GM19467 (cell line): ENCODE measurements around the gene TMEM150B.
A peak's percentile ranks its signal among the peaks of the same experiment; 100 is the strongest.

Experiments used
- ATAC-seq: cut with Tn5 transposase; IDR thresholded peaks from one replicate; pipeline ENCODE4 v1.9.1; 2021; ENCODE audit warnings: mild to moderate bottlenecking, moderate library complexity; ENCODE audit not compliant: unreplicated experiment

Gene TMEM150B

DNA sequence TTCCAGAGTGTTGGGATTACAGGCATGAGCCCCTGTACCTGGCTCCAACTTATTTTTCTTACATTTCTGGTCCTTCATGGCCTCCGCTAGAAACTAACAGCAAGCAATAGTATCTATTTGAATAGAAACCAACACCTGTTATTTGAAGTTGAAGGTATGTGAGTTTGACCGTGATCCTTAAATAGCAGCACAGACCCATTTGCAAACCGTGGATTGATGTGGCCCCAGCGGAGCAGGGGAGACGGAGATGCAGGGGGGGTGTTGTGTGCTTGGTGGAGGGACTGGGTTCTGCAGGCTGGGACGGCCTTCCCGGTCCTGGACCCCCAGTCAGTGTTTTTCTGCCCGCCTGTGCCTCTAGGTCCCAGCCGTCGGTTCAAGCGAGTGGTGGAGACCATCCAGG lies 16.9 kb downstream of the TMEM150B start:
- ATAC-seq: no peak

DNA sequence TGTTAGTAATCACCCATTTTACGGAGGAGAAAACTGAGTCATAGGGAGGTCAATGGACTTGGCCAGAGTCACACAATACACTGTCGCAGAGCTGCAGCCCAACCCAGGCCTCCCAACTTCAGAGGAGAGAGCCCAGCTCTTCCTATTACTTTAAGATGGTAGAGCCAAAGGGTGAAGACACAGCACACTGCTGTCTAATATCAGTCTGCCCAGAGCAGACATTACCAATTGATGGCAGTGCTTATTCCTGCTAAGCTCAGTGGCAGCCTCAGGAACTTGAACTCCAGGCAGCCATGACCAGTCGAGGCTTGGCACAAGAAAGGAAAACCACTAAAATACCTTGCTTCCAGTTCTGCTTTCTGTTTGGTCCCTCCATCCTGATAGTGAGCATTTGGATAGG lies 18.4 kb downstream of the TMEM150B start:
- ATAC-seq: no peak

DNA sequence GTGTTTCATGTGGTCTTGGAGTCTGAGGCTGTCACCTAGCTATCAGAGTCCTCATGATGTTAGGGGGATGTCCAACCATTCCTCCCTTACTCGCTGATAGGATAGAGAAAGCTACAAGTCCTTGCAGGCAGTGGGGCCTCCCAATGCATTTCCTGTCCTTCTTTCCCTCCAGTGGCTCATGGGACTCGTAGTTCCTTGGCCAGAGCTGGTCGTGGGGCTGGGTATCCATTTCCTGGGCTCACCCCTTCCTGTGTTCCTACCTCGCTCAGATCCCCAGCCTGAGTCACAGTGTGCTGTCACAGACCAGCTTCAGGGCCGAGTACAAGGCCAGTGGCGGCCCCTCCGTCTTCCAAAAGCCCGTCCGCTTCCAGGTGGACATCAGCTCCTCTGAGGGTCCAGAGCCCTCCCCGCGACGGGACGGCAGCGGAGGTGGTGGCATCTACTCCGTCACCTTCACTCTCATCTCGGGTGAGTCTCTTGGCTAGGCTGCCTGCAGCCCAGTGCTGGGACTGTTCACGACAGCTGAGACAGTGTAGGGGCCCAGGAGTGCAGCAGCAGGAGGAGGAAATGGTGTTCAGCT lies 19.1 kb downstream of the TMEM150B start:
- no peak for ATAC-seq

DNA sequence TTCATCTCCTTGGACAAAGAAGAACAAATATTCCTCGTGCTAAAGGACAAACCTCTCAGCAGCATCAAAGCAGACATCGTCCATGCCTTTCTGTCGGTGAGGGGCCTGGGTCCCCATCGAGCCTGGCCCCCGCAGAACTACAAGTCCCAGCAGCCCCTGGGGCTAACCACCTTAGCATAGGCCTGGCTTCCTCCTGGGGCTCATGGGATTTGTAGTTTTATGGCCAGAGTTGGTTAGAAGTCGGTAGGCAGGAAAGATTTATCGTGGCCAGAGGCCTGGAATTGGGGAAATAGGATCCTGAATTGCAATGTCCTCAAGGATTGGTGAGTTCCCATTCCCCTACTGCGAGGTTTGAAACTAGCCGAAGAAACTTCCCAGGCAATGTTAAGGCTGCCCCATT lies 19.6 kb downstream of the TMEM150B start:
- no peak for ATAC-seq

DNA sequence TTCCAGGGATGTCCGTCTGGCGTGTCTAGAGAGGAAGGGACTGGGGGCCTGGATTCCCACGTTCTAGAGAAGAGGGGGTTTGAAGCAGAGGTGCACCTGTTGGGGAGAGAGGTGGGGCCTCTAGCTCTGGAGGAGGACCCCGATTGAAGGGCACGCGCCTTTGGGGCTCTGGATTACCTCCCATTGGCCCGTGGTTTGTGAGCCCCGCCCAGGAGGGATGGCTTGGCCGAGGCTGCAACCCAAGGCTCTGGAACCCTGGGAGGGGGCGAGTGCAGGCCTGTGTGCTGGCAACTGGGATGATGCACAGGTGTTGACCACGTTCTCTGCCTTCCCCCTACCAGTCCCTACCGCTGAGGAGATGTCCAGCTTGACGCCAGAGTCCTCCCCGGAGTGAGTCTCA lies 20.2 kb downstream of the TMEM150B start:
- no peak for ATAC-seq

DNA sequence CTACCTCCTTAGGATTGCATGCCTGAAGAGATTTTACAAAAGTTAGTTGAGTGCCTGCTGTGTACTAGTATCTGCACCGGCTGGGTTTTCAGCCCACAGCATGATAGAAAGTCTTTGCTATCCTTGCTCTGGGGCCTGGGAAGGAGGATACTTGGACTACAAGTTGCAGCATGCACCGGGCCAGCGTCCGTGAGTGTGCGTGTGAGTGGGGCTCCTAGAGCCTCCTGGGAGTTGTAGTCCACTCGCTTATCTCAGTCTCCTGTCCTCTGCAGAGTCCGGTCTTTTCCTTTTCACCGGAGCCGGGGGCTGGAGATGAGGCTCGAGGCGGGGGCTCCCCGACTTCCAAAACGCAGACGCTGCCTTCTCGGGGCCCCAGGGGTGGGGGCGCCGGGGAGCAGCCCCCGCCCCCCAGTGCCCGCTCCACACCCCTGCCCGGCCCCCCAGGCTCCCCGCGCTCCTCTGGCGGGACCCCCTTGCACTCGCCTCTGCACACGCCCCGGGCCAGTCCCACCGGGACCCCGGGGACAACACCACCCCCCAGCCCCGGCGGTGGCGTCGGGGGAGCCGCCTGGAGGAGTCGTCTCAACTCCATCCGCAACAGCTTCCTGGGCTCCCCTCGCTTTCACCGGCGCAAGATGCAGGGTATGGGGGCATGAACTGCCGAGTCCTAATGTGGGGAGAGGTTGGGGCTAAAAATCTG lies 20.7 kb downstream of the TMEM150B start:
- ATAC-seq: no peak

DNA sequence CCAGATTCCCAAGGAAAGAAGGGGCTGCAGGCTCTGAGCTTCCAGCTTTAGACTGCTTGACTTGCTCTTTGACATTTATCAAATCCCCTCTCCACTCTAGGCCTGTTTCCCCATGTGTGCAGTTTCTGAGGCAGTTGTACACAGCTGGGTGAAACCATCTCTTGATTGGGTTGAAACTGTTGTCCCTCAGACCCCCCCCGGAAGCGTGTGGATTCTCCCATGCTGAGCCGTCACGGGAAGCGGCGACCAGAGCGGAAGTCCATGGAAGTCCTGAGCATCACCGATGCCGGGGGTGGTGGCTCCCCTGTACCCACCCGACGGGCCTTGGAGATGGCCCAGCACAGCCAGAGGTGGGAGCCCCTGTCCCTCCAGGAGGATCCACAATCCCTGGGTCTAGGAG lies 21.7 kb downstream of the TMEM150B start:
- no peak for ATAC-seq

DNA sequence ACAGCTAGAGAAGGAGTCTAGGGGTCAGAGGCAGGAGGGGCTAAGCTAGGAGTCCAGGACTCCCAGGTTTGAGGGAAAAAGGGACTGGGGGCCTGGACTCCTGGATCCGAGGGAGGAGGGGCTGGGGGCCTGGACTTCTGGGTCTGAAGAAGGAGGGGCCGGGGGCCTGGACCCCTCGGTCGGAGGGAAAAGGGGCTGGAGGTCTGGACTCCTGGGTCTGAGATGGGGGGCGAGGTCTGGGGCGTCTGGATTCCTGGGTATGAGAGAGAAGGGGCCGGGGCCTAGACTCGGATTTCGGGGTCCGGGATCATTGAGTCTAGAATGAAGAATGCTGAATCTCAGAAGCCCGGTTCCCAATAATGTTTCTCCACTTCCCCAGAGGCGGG lies 22.8 kb downstream of the TMEM150B start:
- no peak for ATAC-seq

DNA sequence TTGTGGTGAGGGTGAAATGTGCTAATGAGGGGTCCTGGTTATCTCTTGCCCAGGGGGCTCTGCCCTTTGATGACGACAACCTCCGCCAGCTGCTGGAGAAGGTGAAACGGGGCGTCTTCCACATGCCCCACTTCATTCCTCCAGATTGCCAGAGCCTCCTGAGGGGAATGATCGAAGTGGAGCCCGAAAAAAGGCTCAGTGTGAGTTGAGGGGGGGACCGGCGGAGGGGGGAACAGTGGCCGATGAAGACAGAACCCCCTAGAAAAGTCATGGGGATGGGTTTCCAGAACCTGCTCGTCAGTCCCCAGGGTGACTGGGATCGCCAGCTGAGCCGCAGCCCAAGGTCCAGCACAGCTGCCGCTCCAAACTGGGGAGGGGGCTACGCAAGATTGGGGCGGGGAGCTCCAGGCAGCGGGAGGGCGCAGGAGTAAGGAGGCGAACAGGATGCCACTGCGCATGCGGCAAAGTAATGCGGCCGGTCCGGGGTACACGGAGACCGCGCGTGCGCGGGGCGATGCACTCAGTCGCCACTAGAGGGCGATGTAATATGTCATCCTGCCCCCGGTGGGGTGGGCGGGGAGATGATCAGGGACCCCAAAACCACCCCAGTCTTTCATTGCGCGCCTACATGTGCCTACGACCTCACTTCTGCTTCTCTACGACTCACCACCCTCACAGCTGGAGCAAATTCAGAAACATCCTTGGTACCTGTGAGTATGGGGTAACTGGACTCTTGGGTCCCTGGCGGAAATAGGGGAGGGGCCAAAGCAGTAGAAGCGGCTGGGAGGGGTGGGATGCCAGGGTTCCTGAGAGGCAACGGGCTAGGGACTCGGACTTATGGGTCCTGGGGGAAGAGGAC lies 23.5 kb downstream of the TMEM150B start:
- ATAC-seq: peak; percentile 70

DNA sequence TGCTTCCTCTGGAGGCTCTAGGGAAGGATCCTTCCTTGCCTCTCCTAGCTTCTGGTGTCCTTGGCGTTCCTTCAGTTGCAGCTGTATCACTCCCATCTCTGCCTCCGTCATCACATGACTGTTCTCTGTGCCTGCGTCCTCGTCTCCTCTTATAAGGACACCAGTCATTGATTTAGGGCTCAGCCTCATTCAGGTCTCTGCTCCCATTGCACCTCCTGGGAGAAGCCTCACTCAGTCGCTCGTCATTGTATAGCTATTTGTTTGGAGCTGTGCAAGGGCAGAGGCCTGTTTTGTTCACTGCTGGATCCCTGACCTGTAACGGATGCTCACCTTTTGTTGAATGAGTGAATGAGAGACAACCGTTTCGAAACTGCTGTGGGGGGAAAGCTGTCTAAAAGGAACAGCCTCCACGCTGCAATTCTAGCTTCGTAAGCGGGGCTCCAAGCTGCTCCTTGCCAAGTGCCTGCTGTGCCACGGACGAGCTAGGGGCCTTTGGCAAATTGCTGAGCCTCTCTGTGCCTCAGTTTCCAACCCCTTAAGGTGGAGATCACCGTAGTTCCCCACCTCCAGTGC lies 24.2 kb downstream of the TMEM150B start:
- no peak for ATAC-seq

DNA sequence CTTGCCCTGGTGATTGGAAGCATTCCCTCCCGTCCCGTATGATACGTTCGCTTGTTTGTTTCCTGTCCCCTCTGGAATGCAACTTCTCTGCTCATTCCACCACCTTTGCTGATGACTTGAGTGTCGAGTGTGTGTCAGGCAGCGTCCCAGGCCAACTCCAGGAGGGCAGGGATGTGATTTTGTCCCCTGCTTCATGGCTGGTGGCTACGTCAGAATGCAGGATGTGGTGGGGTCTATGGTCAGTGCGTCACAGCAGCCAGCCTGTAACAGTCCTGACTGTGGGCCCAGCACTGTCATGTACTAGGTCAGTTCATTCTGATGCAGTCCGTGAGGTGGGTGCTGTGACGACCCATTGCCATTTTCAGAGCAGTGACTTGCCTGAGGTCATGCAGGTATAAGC lies 25.1 kb downstream of the TMEM150B start:
- no peak for ATAC-seq

DNA sequence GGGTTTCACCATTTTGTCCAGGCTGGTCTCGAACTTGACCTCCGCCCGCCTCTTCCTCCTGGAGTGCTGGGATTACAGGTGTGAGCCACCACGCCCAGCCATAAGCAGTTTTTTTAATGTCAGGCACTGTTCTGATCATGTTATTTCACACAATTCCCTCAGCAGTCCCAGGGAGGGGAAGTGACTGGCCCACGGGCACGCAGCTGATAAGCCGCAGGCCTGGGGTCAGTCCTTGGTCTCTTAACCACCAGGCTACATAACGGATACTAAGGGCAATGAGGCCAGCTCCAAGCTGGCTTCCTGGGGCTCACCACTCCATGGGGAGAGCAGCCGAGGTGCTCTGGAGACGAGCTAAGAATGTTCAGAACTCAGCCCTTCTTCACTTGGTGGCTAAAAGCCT lies 27.9 kb downstream of the TMEM150B start:
- no peak for ATAC-seq

DNA sequence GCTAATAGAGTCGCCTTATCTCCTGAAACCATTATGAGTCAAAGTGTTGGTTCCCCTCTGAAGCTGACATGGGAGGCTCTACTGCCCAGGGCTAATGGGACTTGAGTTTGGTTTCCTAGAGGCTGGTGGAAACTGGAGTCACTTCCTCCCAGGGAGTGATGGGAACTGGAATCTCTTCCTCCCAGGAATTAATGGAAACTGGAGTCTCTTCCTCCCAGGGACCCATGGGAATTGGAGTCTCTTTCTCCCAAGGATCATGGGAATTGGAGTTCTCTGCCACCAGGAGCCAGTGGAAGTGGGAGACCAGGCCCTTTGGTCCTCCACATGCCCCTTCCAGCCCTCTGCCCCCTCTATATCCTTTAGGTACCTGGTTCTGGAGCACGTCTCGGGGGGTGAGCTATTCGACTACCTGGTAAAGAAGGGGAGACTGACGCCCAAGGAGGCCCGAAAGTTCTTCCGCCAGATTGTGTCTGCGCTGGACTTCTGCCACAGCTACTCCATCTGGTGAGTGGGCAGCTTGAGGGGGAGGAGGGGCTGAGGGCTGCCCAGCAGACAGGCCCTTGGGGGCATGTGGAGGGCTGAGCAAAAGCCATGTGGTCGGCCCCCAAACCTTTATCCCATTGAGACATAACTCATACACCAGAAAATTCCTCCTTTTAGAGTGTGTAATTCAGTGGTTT lies 35.9 kb downstream of the TMEM150B start:
- ATAC-seq: no peak

DNA sequence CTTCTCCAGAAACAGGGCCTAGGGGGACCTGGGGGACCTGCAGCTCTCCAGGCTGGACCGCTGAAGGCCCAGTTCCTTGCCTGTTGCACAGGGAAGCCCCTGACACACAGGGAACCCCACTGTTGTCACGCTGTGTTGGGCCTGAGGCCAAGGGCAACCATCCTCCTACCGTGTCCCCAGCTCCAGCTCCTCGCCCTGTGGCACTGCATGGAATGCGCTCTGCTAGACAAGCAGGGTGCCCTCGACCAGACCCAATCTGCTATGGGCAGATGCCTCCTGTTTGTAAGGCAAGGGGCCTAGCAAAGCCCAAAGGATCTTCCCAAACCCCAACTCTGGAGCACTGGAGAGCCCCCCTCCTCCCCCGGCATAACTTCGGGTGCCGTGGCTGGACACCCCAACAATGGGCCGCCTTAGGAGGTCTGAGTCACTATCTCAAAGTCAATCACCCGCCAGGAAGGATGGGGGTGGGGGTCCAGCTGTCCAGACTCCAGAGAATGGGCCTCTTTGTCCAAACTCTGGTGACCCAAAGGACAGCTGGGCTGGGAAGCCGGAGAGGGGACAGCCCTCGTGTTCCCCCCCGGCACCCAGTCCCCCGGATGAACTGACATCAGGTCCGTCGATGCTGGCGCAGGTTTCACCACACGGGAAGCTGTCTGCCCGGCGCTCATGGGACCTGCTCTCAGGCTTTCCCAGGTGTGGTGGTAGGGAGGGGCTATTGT lies 37.6 kb downstream of the TMEM150B start:
- ATAC-seq: no peak

DNA sequence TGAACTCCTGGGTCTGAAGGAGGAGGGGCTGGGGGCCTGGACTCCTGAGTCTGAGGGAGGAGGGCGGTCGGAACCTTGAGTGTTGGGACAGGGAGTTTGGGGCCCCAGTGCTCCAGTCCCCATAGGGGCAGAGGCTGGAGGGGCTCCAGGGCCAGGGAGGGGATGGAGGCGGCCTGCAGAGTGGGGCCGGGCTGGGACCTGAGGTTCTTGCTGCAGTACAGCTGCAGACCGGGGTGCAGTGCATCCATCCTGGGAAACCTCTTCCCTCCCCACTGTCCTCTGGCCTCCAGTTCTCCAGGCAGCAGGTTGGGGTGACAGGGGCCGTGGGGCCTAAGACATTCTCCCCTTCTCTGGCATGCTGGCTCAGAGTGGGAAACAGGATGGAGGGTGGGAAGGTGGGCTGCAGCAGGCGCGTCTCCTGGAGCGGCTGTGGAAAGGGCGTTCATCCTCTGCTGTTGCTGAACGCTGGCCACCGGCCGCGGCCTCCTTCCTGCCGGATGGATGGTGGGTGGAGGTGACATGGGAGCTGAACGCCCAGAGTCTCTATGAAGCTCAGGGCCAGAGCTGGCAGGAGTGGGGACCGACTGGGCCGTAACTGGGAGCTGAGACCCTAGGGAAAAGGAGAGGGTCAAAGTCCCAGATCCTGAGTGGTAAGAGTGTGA lies 39.8 kb downstream of the TMEM150B start:
- no peak for ATAC-seq

DNA sequence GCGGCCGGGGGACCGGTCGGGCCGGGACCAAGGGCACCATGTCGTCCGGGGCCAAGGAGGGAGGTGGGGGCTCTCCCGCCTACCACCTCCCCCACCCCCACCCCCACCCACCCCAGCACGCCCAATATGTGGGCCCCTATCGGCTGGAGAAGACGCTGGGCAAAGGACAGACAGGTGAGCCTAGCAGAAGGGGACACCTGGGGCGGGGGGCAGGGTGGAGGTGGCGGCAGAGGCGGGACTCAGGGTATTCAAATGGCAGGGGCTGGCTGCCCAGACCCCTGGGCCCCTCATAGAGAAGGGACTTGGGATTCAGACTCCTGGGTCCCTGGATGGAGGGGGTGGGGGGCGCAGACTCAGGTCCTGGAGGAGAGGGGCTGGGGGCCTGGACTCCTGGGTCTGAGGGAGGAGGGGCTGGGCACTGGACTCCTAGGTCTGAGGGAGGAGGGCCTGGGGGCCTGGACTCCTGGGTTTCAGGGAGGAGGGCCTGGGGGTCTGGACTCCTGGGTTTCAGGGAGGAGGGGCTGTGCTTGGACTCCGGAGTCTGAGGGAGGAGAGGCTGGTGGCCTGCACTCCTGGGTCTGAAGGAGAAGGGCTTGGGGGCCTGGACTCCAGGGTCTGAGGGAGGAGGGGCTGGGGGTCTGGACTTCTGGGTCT lies 40.6 kb downstream of the TMEM150B start:
- ATAC-seq: no peak

DNA sequence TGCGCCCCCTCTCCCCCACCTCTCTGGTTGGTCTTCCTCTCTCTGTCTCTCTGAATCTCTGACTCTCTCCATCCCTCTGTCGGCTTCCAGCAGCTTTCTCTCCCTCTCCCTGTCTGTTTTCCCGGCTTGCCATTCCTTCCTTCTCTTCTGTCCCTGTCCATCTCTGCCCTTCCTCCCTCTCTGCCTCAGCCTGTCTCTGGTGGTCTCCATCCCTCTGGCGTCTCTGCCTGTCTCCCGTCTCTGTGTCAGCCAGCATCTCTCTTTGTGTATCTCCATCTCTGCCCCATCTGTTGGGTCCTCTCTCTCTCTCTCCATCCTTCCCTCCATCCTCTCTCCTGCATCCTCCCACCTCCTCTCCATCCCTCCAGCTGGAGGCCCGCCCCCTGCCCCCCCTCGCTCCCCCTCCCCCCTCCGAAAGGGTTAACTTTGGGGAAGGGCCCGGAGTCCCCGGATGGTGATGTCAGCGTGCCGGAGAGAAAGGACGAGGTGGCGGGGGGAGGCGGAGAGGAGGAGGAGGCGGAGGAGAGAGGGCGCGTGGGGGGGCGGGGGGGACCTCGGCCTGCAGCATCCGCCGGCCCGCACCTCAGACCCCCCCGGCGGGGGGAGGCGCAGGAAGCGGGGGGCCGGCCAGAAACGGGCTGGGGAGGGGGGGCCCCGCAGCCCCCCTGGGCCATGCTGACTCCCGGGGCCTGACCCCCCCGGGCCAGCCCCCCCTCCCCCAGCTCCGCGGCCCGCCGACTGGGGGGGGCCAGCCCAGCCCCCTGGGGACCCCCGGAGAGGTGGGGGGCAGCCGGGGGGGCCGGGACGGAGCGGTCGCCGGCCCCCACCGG lies 41.4 kb downstream of the TMEM150B start, which contains the start of gene BRSK1:
TSS of gene BRSK1 (plus strand) at position 450 of the 830 bp plus-strand sequence. CDS start 446 bp downstream, outside the sequence.
- no peak for ATAC-seq
